RKO (cell line): ENCODE data around the gene MSL1.

Source experiments
- DNase-seq: peaks from one replicate; pipeline ENCODE4 v3.0.0-alpha.2; 2016; ENCODE audit warnings: low spot score

The MSL1 gene

GRCh38 chr17:40121181-40122135 lies at the start of gene MSL1:
MSL1 (plus strand) TSS chr17:40121971; CDS start chr17:40122613, 642 bp downstream.
- peak; percentile 81 for DNase-seq

- DNase-seq = no peak
Measured at GRCh38 chr17:40072040-40072734, 49.6 kb upstream of the MSL1 start.

GRCh38 chr17:40072735-40073346 lies 48.9 kb upstream of the MSL1 start:
- DNase-seq = no peak

GRCh38 chr17:40073454-40074174 lies 48.2 kb upstream of the MSL1 start:
- DNase-seq = no peak

GRCh38 chr17:40074175-40074512 lies 47.6 kb upstream of the MSL1 start:
- no peak for DNase-seq

GRCh38 chr17:40074871-40075200 lies 46.9 kb upstream of the MSL1 start:
- DNase-seq = no peak

GRCh38 chr17:40075201-40075941 lies 46.4 kb upstream of the MSL1 start:
- DNase-seq = peak; percentile 49

- no peak for DNase-seq
Measured at GRCh38 chr17:40075942-40076498, 45.8 kb upstream of the MSL1 start.

- DNase-seq = no peak
Measured at GRCh38 chr17:40076591-40076990, 45.2 kb upstream of the MSL1 start.

GRCh38 chr17:40079545-40079944 lies 42.2 kb upstream of the MSL1 start:
- no peak for DNase-seq

- DNase-seq = no peak
Measured at GRCh38 chr17:40084477-40084876, 37.3 kb upstream of the MSL1 start.

GRCh38 chr17:40086150-40087044 lies 35.4 kb upstream of the MSL1 start:
- DNase-seq = no peak

GRCh38 chr17:40087049-40087794 lies 34.5 kb upstream of the MSL1 start:
- no peak for DNase-seq

- no peak for DNase-seq
Measured at GRCh38 chr17:40087903-40088718, 33.7 kb upstream of the MSL1 start.

GRCh38 chr17:40089077-40089895 lies 32.5 kb upstream of the MSL1 start:
- no peak for DNase-seq

GRCh38 chr17:40090237-40091119 lies 31.3 kb upstream of the MSL1 start:
- DNase-seq = no peak
